ENCODE data around the gene ABCC2.
"Not testable (repeated sequence)": the region's sequence is repeated elsewhere in the genome, so short reads cannot be mapped to it uniquely, and the experiment has no call there.

Gene ABCC2

DNA sequence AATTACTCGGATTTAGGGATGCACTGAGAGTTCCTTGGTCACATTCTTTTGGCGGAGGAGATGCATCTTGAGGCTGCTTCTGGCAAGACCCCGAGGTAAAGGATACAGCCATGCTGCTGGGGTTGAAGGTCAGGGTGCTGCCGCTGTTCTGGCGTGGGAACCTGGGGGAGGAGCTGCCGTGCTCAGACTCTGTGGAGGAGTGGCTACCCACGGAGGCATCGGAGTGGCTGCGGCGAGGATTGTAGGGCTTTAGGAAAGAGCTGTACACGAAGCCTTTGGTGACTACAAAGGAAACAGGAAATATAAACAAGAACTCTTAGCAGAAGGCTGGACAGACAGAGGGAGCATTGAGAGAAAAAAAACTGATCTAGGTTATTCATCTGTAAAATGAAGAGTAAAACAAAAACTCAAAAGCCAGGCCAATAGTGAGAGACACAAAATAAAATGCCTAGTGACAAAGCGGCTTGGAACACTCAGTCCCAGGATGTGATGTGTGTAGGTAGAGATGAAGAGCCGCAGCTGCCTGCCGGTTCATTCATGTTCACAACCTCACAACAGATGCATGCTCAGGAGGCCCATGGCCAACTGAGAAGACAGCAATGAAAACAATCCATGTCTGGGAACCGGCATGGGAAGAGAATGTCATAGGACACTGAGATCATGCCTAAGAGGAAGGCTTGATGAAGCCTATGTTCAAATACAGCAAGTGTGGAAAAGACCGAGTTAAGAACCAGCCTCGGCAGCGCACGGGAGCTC, 97.8 kb downstream of the ABCC2 start:
- no peaks in the 10 kb centered on the region for H3K9me3 ChIP-seq (replicated peaks; ENCODE audit: low read length)
- no peak overlapping the region for H3K9ac ChIP-seq (ENCODE audit: low read depth, low read length)
- no peak overlapping the region for H3K4me2 ChIP-seq (ENCODE audit: low read length)
- no peaks in the 10 kb centered on the region for H3K4me1 ChIP-seq (ENCODE audit: control insufficient read depth, insufficient read depth, low read length)
- no peaks in the 10 kb centered on the region for H3K27me3 ChIP-seq (ENCODE audit: control insufficient read depth, insufficient read depth, low read length)
- H3K36me3 ChIP-seq (ENCODE audit: insufficient read depth, low read length), result peaks cover 96% of the 10 kb centered on the region
- H3K4me3 ChIP-seq (ENCODE audit: low read length), result no peak overlapping the region

DNA sequence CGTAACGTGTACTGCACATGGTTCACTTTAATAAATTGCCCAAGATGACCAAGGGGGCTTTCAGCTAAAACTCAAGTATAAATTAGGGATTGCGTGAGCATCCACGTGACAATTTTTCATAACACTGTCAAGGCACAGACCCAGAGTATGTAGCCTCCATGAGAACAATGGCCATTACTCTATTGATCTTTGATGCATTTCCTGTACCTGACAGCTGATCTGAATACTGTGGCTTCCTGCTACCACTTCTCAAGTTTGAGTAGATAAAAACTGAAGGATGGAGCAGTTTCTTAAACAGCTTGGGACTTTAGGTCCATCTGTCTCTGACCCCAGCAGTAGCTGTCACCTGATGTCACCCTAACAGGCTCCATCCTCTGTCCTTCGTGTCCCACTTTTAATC, 98.9 kb downstream of the ABCC2 start:
- Histone ChIP-seq H3K4me3 (ENCODE audit: low read length) (no peak overlapping the region), H3K36me3 (ENCODE audit: insufficient read depth, low read length) (peaks cover 96% of the 10 kb centered on the region), H3K9me3 (replicated peaks; ENCODE audit: low read length) (no peaks in the 10 kb centered on the region), H3K27me3 (ENCODE audit: control insufficient read depth, insufficient read depth, low read length) (no peaks in the 10 kb centered on the region), H3K9ac (ENCODE audit: low read depth, low read length) (no peak overlapping the region), H3K4me1 (ENCODE audit: control insufficient read depth, insufficient read depth, low read length) (no peaks in the 10 kb centered on the region), H3K4me2 (ENCODE audit: low read length) (no peak overlapping the region)

DNA sequence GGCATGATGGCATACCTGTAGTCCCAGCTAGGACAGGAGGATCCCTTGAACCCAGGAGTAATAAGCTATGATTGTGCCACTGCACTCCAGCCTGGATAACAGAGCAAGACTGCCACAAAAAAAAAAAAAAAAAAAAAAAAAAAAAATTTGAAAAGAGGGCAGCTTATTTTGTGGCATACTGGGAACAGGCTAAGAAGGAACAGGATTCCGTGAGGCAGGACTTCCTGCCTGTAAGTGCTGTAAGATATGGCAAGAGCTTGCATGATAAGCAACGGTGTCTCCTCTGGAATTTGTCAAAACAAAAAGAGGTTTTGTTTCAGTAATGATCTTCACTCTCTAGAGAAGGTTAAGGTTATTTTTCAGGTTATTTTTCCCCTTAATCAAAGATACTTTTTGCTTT, 101.1 kb downstream of the ABCC2 start:
- Histone ChIP-seq H3K36me3 (ENCODE audit: insufficient read depth, low read length) (peaks cover 88% of the 10 kb centered on the region), H3K9ac (ENCODE audit: low read depth, low read length) (no peak overlapping the region), H3K4me2 (ENCODE audit: low read length) (no peak overlapping the region), H3K27me3 (ENCODE audit: control insufficient read depth, insufficient read depth, low read length) (no peaks in the 10 kb centered on the region), H3K4me1 (ENCODE audit: control insufficient read depth, insufficient read depth, low read length) (no peaks in the 10 kb centered on the region), H3K4me3 (ENCODE audit: low read length) (no peak overlapping the region), H3K9me3 (replicated peaks; ENCODE audit: low read length) (no peaks in the 10 kb centered on the region)

DNA sequence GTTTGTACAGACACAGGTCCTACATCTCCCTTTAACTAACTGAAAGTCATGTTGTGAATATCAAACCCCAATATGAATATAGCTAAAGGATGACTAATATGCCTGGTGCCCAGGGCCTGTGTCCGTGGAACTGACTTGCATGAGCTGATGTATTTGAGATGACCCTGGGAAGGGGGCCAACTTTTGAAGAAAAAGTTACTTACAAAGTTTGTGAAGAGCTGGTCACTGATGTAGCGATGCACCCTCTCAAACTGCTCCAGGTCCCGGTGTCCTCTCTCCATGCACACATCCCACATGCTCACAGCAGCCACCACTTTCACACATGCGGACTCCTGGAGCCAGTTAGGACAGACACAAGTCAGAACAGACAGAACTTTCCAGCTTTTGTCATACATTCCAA, 106.2 kb downstream of the ABCC2 start:
- H3K4me1 ChIP-seq (ENCODE audit: control insufficient read depth, insufficient read depth, low read length), result peaks cover 8% of the 10 kb centered on the region
- peaks cover 69% of the 10 kb centered on the region for H3K36me3 ChIP-seq (ENCODE audit: insufficient read depth, low read length)
- H3K4me2 ChIP-seq (ENCODE audit: low read length), result no peak overlapping the region
- H3K9ac ChIP-seq (ENCODE audit: low read depth, low read length), result no peak overlapping the region
- no peaks in the 10 kb centered on the region for H3K27me3 ChIP-seq (ENCODE audit: control insufficient read depth, insufficient read depth, low read length)
- H3K9me3 ChIP-seq (replicated peaks; ENCODE audit: low read length), result no peaks in the 10 kb centered on the region
- H3K4me3 ChIP-seq (ENCODE audit: low read length), result no peak overlapping the region

DNA sequence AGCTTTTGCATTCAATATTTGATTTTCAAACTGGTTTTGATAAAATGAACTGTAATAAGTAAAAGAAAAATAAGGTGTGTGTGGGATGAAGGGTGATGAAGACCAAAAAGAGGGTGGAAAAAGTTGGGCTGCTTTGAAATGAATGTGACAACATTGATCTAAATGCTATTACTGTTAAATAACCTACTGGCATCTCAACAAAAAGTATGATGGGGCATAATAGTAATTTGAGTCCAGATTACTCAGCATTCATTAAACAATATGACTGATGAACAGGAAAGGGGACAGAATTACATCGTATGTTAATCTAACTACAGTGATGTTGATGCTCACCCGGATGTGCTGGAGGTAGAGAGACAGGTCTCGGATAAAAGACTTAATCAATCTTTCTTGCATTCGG, 112.2 kb downstream of the ABCC2 start:
- Histone ChIP-seq H3K4me3 (ENCODE audit: low read length) (no peak overlapping the region), H3K9ac (ENCODE audit: low read depth, low read length) (no peak overlapping the region), H3K27me3 (ENCODE audit: control insufficient read depth, insufficient read depth, low read length) (no peaks in the 10 kb centered on the region), H3K4me2 (ENCODE audit: low read length) (no peak overlapping the region), H3K9me3 (replicated peaks; ENCODE audit: low read length) (no peaks in the 10 kb centered on the region), H3K4me1 (ENCODE audit: control insufficient read depth, insufficient read depth, low read length) (no peaks in the 10 kb centered on the region), H3K36me3 (ENCODE audit: insufficient read depth, low read length) (peaks cover 71% of the 10 kb centered on the region)

DNA sequence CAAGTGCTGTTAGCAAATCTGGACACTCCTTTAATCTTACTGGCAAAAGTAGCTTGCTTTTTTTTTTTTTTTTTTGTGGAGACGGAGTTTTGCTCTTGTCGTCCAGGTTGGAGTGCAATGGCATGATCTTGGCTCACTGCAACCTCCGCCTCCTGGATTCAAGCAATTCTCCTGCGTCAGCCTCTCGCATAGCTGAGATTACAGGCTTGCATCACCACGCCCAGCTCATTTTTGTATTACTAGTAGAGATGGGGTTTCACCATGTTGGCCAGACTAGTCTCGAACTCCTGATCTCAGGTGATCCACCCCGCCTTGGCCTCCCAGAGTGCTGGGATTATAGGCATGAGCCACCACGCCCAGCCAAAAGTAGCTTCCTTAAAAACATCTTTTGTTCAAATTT, 112.6 kb downstream of the ABCC2 start:
- not testable (repeated sequence) for H3K4me1 ChIP-seq (ENCODE audit: control insufficient read depth, insufficient read depth, low read length); H3K4me2 ChIP-seq (ENCODE audit: low read length); H3K9me3 ChIP-seq (replicated peaks; ENCODE audit: low read length); H3K27me3 ChIP-seq (ENCODE audit: control insufficient read depth, insufficient read depth, low read length); H3K9ac ChIP-seq (ENCODE audit: low read depth, low read length); H3K4me3 ChIP-seq (ENCODE audit: low read length)
- H3K36me3 ChIP-seq (ENCODE audit: insufficient read depth, low read length), result peaks cover 71% of the 10 kb centered on the region

DNA sequence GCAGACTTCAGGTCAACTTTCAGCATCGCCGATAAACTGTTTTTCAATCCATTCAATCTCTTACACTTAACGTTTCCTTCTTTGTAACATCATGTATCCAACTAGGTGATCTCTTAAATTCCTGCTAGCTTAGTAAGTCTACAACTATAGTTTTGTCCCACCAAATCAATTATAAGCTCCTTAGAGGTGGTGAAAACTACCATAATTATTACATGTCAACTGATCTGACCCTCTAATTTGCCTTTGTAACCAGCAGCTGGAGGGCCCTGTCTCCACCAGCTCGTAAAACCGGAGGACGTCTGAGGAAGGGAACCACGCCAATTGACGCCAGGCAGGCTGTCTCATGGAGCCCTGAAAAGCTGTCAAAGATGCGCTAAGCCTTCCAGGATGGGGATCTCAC, 113.4 kb downstream of the ABCC2 start:
- Histone ChIP-seq H3K4me1 (ENCODE audit: control insufficient read depth, insufficient read depth, low read length) (no peaks in the 10 kb centered on the region), H3K36me3 (ENCODE audit: insufficient read depth, low read length) (peaks cover 69% of the 10 kb centered on the region), H3K9ac (ENCODE audit: low read depth, low read length) (no peak overlapping the region), H3K27me3 (ENCODE audit: control insufficient read depth, insufficient read depth, low read length) (no peaks in the 10 kb centered on the region), H3K4me2 (ENCODE audit: low read length) (no peak overlapping the region), H3K9me3 (replicated peaks; ENCODE audit: low read length) (no peaks in the 10 kb centered on the region), H3K4me3 (ENCODE audit: low read length) (no peak overlapping the region)

Measured in skeletal muscle satellite cell (primary cell).